H1 (cell line): ENCODE measurements around the gene OR4K15. TPM values are rescaled to one million over a fixed set of nuclear protein-coding genes. Genes with fewer than 3 reads are reported as not detected.
"Not testable (repeated sequence)": the region's sequence is repeated elsewhere in the genome, so short reads cannot be mapped to it uniquely, and the experiment has no call there.

Experiments used
- CTCF ChIA-PET: fragments of 300-600 bp; sonication (Branson Sonifier 250); formaldehyde crosslinking; loops from one replicate; lab custom pipeline; 2021; ENCODE audit not compliant: partially characterized antibody; lab: Charles Lee
- POLR2A ChIA-PET: fragments of 300-600 bp; sonication (Branson Sonifier 250); formaldehyde crosslinking; loops from one replicate; lab custom pipeline; 2021; ENCODE audit warnings: inconsistent platforms; ENCODE audit not compliant: partially characterized antibody; lab: Charles Lee
- DNase-seq, 2 experiments: peaks; one replicate each; pipeline versions ENCODE4 v3.0.0 to v3.0.0-alpha.2; 2010 to 2022; ENCODE audit warnings: low spot score in 2 of 2, low read depth in 1 of 2, mixed read lengths in 1 of 2
- FAIRE-seq: peaks from 2 replicates; lab custom pipeline; 2011; peaks lifted over from hg19 to GRCh38; lab: Jason Lieb, UNC
- H2AFZ ChIP-seq: 2 replicates; pipeline ENCODE4 v1.8.1; 2012; ENCODE audit warnings: low read length, inconsistent platforms
- H2AK5ac ChIP-seq: 2 replicates; pipeline ENCODE4 v1.6.1; 2013; ENCODE audit warnings: low read depth, low read length
- H2BK120ac ChIP-seq: replicated peaks from 2 replicates; pipeline ENCODE3; 2013; ENCODE audit warnings: low read depth, low read length, inconsistent platforms
- H2BK12ac ChIP-seq: 2 replicates; pipeline ENCODE4 v1.6.1; 2013; ENCODE audit warnings: low read depth, low read length
- H2BK15ac ChIP-seq: 2 replicates; pipeline ENCODE4 v1.6.1; 2013; ENCODE audit warnings: low read length
- H2BK20ac ChIP-seq: 2 replicates; pipeline ENCODE4 v1.6.1; 2013; ENCODE audit warnings: low read length
- H2BK5ac ChIP-seq: 2 replicates; pipeline ENCODE4 v1.6.1; 2013; ENCODE audit warnings: low read depth, low read length
- H3K14ac ChIP-seq: 2 replicates; pipeline ENCODE4 v1.6.1; 2013; ENCODE audit warnings: inconsistent platforms; ENCODE audit not compliant: insufficient read length
- H3K18ac ChIP-seq: 2 replicates; pipeline ENCODE4 v1.6.1; 2013; ENCODE audit warnings: low read length; ENCODE audit errors: extremely low read depth
- H3K23ac ChIP-seq: 2 replicates; pipeline ENCODE4 v1.6.1; 2013; ENCODE audit warnings: inconsistent platforms; ENCODE audit not compliant: insufficient read length
- H3K23me2 ChIP-seq: 2 replicates; pipeline ENCODE4 v1.6.1; 2013; ENCODE audit warnings: low read depth, low read length
- H3K27ac ChIP-seq: 2 replicates; pipeline ENCODE4 v1.6.1; 2011; ENCODE audit warnings: low read depth, low read length, inconsistent platforms
- H3K27me3 ChIP-seq, 4 experiments: replicated peaks in 1 of 4; 1 replicate in 1 of 4; 2 replicates in 3 of 4; pipeline versions ENCODE4 v1.6.1 to v1.8.1; 2011 to 2013; ENCODE audit warnings: low read length in 3 of 4, mild to moderate bottlenecking in 3 of 4, inconsistent platforms in 2 of 4, mixed read lengths in 2 of 4, moderate library complexity in 1 of 4; ENCODE audit not compliant: control insufficient read depth in 3 of 4, insufficient read depth in 3 of 4; ENCODE audit errors: extremely low read depth in 1 of 4
- H3K36me3 ChIP-seq, 4 experiments: 2 replicates each; pipeline versions ENCODE4 v1.6.1 to v1.8.1; 2011 to 2013; ENCODE audit warnings: mild to moderate bottlenecking in 4 of 4, low read length in 3 of 4, moderate library complexity in 2 of 4, control low read depth in 1 of 4, inconsistent platforms in 1 of 4; ENCODE audit not compliant: insufficient read depth in 4 of 4, control insufficient read depth in 2 of 4
- H3K4ac ChIP-seq: replicated peaks from 2 replicates; pipeline ENCODE3; 2013; ENCODE audit warnings: low read length, low read depth, mixed read lengths, inconsistent platforms; ENCODE audit not compliant: insufficient read length
- H3K4me1 ChIP-seq, 4 experiments: replicated peaks in 1 of 4; 1 replicate in 1 of 4; 2 replicates in 3 of 4; pipeline versions ENCODE4 v1.6.1 to v1.8.1; 2011 to 2013; ENCODE audit warnings: low read length in 3 of 4, inconsistent platforms in 2 of 4, mixed read lengths in 1 of 4; ENCODE audit not compliant: insufficient read depth in 4 of 4, control insufficient read depth in 3 of 4
- H3K4me2 ChIP-seq, 2 experiments: 2 replicates each; pipeline versions ENCODE4 v1.6.1 to v1.8.1; 2011 to 2013; ENCODE audit warnings: low read depth in 2 of 2, low read length in 2 of 2, control low read depth in 1 of 2, inconsistent platforms in 1 of 2, mild to moderate bottlenecking in 1 of 2; ENCODE audit not compliant: insufficient read depth in 1 of 2
- H3K4me3 ChIP-seq, 4 experiments: fragments of 200-600, 300-600 bp in 1 of 4; sonication (generic), shearing (Covaris generic), sonication (Bioruptor Twin) in 1 of 4; 2 replicates each; pipeline versions ENCODE4 v1.5.1 to v1.8.1; 2011 to 2016; ENCODE audit warnings: low read length in 4 of 4, low read depth in 3 of 4, control low read depth in 2 of 4, inconsistent platforms in 2 of 4, mild to moderate bottlenecking in 2 of 4, mixed read lengths in 1 of 4, moderate library complexity in 1 of 4; ENCODE audit not compliant: insufficient read depth in 2 of 4; ENCODE audit errors: extremely low read depth in 1 of 4
- H3K56ac ChIP-seq: replicated peaks from 2 replicates; pipeline ENCODE3; 2013; ENCODE audit warnings: low read depth, mild to moderate bottlenecking, mixed read lengths, low read length, inconsistent platforms; ENCODE audit not compliant: insufficient read length
- H3K79me1 ChIP-seq: 2 replicates; pipeline ENCODE4 v1.6.1; 2013; ENCODE audit warnings: low read depth, low read length, control low read depth
- H3K79me2 ChIP-seq, 2 experiments: 2 replicates each; pipeline versions ENCODE4 v1.6.1 to v1.8.1; 2012 to 2013; ENCODE audit warnings: low read length in 2 of 2, mild to moderate bottlenecking in 2 of 2, inconsistent platforms in 1 of 2; ENCODE audit not compliant: insufficient read depth in 2 of 2, control insufficient read depth in 1 of 2
- H3K9ac ChIP-seq, 4 experiments: replicated peaks in 1 of 4; 1 replicate in 1 of 4; 2 replicates in 3 of 4; pipeline versions ENCODE4 v1.6.1 to v1.8.1; 2011 to 2013; ENCODE audit warnings: low read depth in 3 of 4, low read length in 3 of 4, control low read depth in 2 of 4, mild to moderate bottlenecking in 2 of 4, moderate library complexity in 2 of 4, inconsistent platforms in 1 of 4; ENCODE audit errors: extremely low read depth in 1 of 4
- H3K9me3 ChIP-seq, 2 experiments: 2 replicates each; pipeline versions ENCODE4 v1.6.1 to v1.8.1; 2012 to 2013; ENCODE audit warnings: mild to moderate bottlenecking in 2 of 2, moderate library complexity in 2 of 2, control low read depth in 1 of 2, inconsistent platforms in 1 of 2, low read depth in 1 of 2, low read length in 1 of 2, mixed read lengths in 1 of 2; ENCODE audit not compliant: insufficient read depth in 2 of 2
- H4K20me1 ChIP-seq, 2 experiments: replicated peaks in 1 of 2; 2 replicates each; pipeline versions ENCODE3 to v1.8.1; 2011 to 2013; ENCODE audit warnings: inconsistent platforms in 2 of 2, low read length in 2 of 2, mild to moderate bottlenecking in 1 of 2; ENCODE audit not compliant: insufficient read depth in 2 of 2, control insufficient read depth in 1 of 2
- H4K5ac ChIP-seq: 2 replicates; pipeline ENCODE4 v1.6.1; 2013; ENCODE audit warnings: low read length, low read depth, mixed read lengths, inconsistent platforms; ENCODE audit not compliant: insufficient read length
- H4K8ac ChIP-seq: 2 replicates; pipeline ENCODE4 v1.8.0; 2013; ENCODE audit warnings: mild to moderate bottlenecking, moderate library complexity, low read length, inconsistent platforms; ENCODE audit not compliant: insufficient read depth; ENCODE audit errors: extremely low read depth
- H4K91ac ChIP-seq: replicated peaks from 2 replicates; pipeline ENCODE3; 2013; ENCODE audit warnings: low read length, mixed read lengths, inconsistent platforms; ENCODE audit not compliant: insufficient read length
- WGBS, 2 experiments: shearing (Covaris generic) in 1 of 2; methylation state at CpG; one replicate each; pipeline versions ENCODE4 v1.1.6 to v1.1.7; 2013 to 2015; ENCODE audit warnings: low lambda C conversion rate in 2 of 2, mixed read lengths in 2 of 2, inconsistent platforms in 1 of 2, low coverage in 1 of 2, missing lambda C conversion rate in 1 of 2; ENCODE audit not compliant: insufficient replicate concordance in 2 of 2, insufficient coverage in 1 of 2, insufficient read length in 1 of 2; ENCODE audit errors: extremely low coverage in 1 of 2, missing lambda C conversion rate in 1 of 2; 5-methylcytosine and 5-hydroxymethylcytosine counted together
- polyA plus RNA-seq, 7 experiments: library from polyadenylated mRNA; depleted of rRNA in 3 of 7; stranded (reverse) in 5 of 7; unstranded in 2 of 7; fragments of >200 nt in 5 of 7; fragments of 200-250 nt in 2 of 7; gene quantifications; 1 replicate in 5 of 7; 2 replicates in 1 of 7; 4 replicates in 1 of 7; pipeline versions ENCODE4 v1.2.1 to v1.2.3, GENCODE V29; 2011 to 2013; ENCODE audit warnings: missing spikeins in 2 of 7, mixed read lengths in 2 of 7
- total RNA-seq: library from RNA; stranded (reverse); fragmentation: NEBNext Ultra II Directional; extraction: Animal tissue kit (Norgen Biotek cat#: 25700); gene quantifications from 2 replicates; pipeline ENCODE4 v1.2.1, GENCODE V29; 2021

The OR4K15 gene
- total and polyA plus RNA-seq, 2 of the 8 experiments (the other 6 are each of a cell fraction or from before 2014, with no cell fraction given), result not detected

GRCh38 chr14:19969735-19970134 lies 5.7 kb upstream of the OR4K15 start:
- H3K27me3 ChIP-seq, H3K14ac ChIP-seq, H4K20me1 ChIP-seq, DNase-seq, FAIRE-seq, H3K4ac ChIP-seq, H3K79me2 ChIP-seq, H4K91ac ChIP-seq, H3K4me1 ChIP-seq, CTCF ChIA-PET, H3K9ac ChIP-seq, H2BK120ac ChIP-seq, H2BK12ac ChIP-seq, H3K27ac ChIP-seq, H4K8ac ChIP-seq, H2BK20ac ChIP-seq, H3K56ac ChIP-seq, H3K36me3 ChIP-seq, H3K23ac ChIP-seq, H3K4me2 ChIP-seq, H2AK5ac ChIP-seq, H2BK5ac ChIP-seq, H2AFZ ChIP-seq, H4K5ac ChIP-seq, H3K18ac ChIP-seq, H2BK15ac ChIP-seq, H3K23me2 ChIP-seq, H3K4me3 ChIP-seq, POLR2A ChIA-PET, H3K79me1 ChIP-seq: not testable (repeated sequence)
- WGBS, 2 experiments, result 60% methylated on average over 2 of the region's 2 CpGs; no CpG with 5 or more reads in 1 of the 2 experiments
- peaks cover 9 to 26% of the 10 kb centered on the region in 2 experiments for H3K9me3 ChIP-seq
